Adrenal gland (tissue), 12 donors: ENCODE data around the gene NRDE2. TPM values are rescaled to one million over a fixed set of nuclear protein-coding genes. Genes with fewer than 3 reads are reported as not detected.

Source experiments
- DNase-seq, 7 donors: peaks; one replicate each; pipeline ENCODE4 v3.0.0-alpha.2; 2019 to 2020
- H3K27ac ChIP-seq, 5 donors: fragments of 200-600 bp; sonication (generic) in 4 of 5; 1 replicate in 3 of 5; 2 replicates in 2 of 5; pipeline versions ENCODE4 v1.5.1 to v1.8.0; 2016 to 2020; ENCODE audit warnings: mild to moderate bottlenecking in 1 of 5
- H3K27me3 ChIP-seq: fragments of 200-600 bp; 2 replicates; pipeline ENCODE4 v1.8.0; 2021
- H3K36me3 ChIP-seq, 2 donors: fragments of 200-600 bp; replicated peaks in 1 of 2; 1 replicate in 1 of 2; 2 replicates in 1 of 2; pipeline versions ENCODE4 v1.5.1 to v1.8.0; 2018 to 2022
- H3K4me1 ChIP-seq, 2 donors: fragments of 200-600 bp; replicated peaks in 1 of 2; 1 replicate in 1 of 2; 2 replicates in 1 of 2; pipeline versions ENCODE4 v1.5.1 to v1.8.0; 2018 to 2021
- H3K4me3 ChIP-seq, 4 donors: fragments of 200-600 bp; sonication (generic) in 3 of 4; one replicate each; pipeline ENCODE4 v1.5.1; 2016 to 2018
- H3K9me3 ChIP-seq, 3 donors: fragments of 200-600 bp; sonication (generic) in 1 of 3; replicated peaks in 1 of 3; 1 replicate in 2 of 3; 2 replicates in 1 of 3; pipeline versions ENCODE4 v1.5.1 to v1.8.0; 2016 to 2021
- POLR2A ChIP-seq, 2 donors: fragments of 450-650 bp; IDR thresholded peaks; one replicate each; pipeline ENCODE4 v1.6.1; 2017; ENCODE audit warnings: antibody characterized with exemption in 2 of 2, mild to moderate bottlenecking in 2 of 2, moderate library complexity in 1 of 2
- WGBS, 4 donors: extraction: QIAGEN DNeasy Blood & Tissue Kit in 2 of 4; methylation state at CpG; one replicate each; pipeline versions ENCODE4 v1.1.5 to v1.1.7; 2013 to 2017; 5-methylcytosine and 5-hydroxymethylcytosine counted together
- intact Hi-C, 2 donors: fragments of 100-400 bp; cut with DNase I; formaldehyde crosslinking; loops; one replicate each; pipeline versions ENCODE4 v1.14.1 to v1.15.0; 2022 to 2023
- polyA plus RNA-seq, 3 donors: library from polyadenylated mRNA; stranded (reverse); fragments of 200-250 nt in 2 of 3; fragments of 350-450 nt in 1 of 3; fragmentation: Illumina TruSeq in 1 of 3; extraction: RNeasy Lipid Tissue Mini Kit (QIAGEN cat#74804) in 1 of 3; gene quantifications; one replicate each; pipeline ENCODE4 v1.2.3, GENCODE V29; 2013 to 2014
- total RNA-seq, 9 donors: library from RNA; depleted of rRNA in 4 of 9; stranded (reverse); fragments of >200 nt in 4 of 9; fragments of 120-200 nt in 1 of 9; fragmentation: NEBNext Ultra II Directional in 1 of 9; extraction: Animal tissue kit (Norgen Biotek cat#: 25700) in 1 of 9; gene quantifications; one replicate each; pipeline versions ENCODE4 v1.1.0 to v1.2.4, GENCODE V29; 2013 to 2023
- TF ChIP-seq, protein P1 (sequence below), 6 experiments: fragments of 450-650 bp in 4 of 6; fragments of 200-600 bp in 2 of 6; sonication (generic) in 1 of 6; IDR thresholded peaks; 1 replicate in 5 of 6; 2 replicates in 1 of 6; pipeline versions ENCODE4 v1.5.1 to v1.8.0; 2016 to 2021; ENCODE audit warnings: antibody characterized with exemption in 6 of 6, mild to moderate bottlenecking in 2 of 6, moderate library complexity in 1 of 6
- donor health status: healthy with polysubstance abuse.
- donor health status: Bipolar disorder and iron deficiency.
- donor health status: DM: yes; HTN: yes; CAD: no.
- donor health status: DM: no; HTN: no; CAD: no.
- donor health status: DM: no; HTN: no; CAD: no.
- donor health status: DM: yes; HTN: yes; CAD: no.

Gene NRDE2
- total and polyA plus RNA-seq, 12 donors, result 9.2 to 25.6 (median 16.4) TPM

GRCh38 chr14:90305176-90305601 lies 26.6 kb downstream of the NRDE2 start:
- no peaks in the 10 kb centered on the region for H3K27me3 ChIP-seq
- TF ChIP-seq, protein P1, sequence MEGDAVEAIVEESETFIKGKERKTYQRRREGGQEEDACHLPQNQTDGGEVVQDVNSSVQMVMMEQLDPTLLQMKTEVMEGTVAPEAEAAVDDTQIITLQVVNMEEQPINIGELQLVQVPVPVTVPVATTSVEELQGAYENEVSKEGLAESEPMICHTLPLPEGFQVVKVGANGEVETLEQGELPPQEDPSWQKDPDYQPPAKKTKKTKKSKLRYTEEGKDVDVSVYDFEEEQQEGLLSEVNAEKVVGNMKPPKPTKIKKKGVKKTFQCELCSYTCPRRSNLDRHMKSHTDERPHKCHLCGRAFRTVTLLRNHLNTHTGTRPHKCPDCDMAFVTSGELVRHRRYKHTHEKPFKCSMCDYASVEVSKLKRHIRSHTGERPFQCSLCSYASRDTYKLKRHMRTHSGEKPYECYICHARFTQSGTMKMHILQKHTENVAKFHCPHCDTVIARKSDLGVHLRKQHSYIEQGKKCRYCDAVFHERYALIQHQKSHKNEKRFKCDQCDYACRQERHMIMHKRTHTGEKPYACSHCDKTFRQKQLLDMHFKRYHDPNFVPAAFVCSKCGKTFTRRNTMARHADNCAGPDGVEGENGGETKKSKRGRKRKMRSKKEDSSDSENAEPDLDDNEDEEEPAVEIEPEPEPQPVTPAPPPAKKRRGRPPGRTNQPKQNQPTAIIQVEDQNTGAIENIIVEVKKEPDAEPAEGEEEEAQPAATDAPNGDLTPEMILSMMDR (IDR thresholded peaks at IDR 0.05), result no peak
- TF ChIP-seq POLR2A (IDR thresholded peaks at IDR 0.05), result no peak
- DNase-seq, result no peak
- no peaks in the 10 kb centered on the region for H3K9me3 ChIP-seq
- 91 to 95% (median 93%) methylated on average over 4 of the region's 4 CpGs for WGBS, 4 donors
- intact Hi-C loops, result loop anchor here in 1 of 2 donors (10.0 kb wide), 3 partner anchors 100 to 450 kb away; no protein-coding TSS in a partner anchor
- no peak overlapping the region for H3K4me3 ChIP-seq
- H3K4me1 ChIP-seq, result peaks cover 7 to 20% of the 10 kb centered on the region in 2 donors
- H3K36me3 ChIP-seq, result peaks cover 0 to 20% of the 10 kb centered on the region in 2 donors
- H3K27ac ChIP-seq, result no peak overlapping the region

DNA sequence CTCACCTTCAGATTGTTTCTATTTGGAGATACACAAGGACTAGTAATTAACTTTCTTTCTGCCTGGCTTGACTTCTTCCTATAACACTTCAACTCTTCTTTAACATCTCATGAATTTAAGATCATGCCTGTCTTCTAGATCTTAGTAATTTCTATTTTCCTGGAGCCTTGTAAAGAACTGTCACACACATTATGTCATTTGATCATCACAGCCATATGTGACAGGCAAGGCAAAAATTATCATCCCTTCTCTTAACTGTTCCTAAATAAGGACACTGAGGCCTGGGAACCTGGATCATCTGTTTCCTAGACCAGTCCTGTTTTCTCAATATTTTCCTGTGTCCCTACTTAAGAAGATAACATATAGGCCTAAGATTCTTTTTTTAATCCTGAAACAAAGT lies 27.2 kb downstream of the NRDE2 start:
- DNase-seq, result no peak
- H3K27ac ChIP-seq, result no peak overlapping the region
- H3K4me1 ChIP-seq, result peaks cover 7 to 20% of the 10 kb centered on the region in 2 donors
- no peaks in the 10 kb centered on the region for H3K27me3 ChIP-seq
- TF ChIP-seq, protein P1 (IDR thresholded peaks at IDR 0.05), result no peak
- no peak for TF ChIP-seq POLR2A (IDR thresholded peaks at IDR 0.05)
- H3K4me3 ChIP-seq, result no peak overlapping the region
- H3K36me3 ChIP-seq, result peaks cover 0 to 20% of the 10 kb centered on the region in 2 donors
- intact Hi-C loops, result loop anchor here in 1 of 2 donors (10.0 kb wide), 3 partner anchors 100 to 450 kb away; no protein-coding TSS in a partner anchor
- no peaks in the 10 kb centered on the region for H3K9me3 ChIP-seq

DNA sequence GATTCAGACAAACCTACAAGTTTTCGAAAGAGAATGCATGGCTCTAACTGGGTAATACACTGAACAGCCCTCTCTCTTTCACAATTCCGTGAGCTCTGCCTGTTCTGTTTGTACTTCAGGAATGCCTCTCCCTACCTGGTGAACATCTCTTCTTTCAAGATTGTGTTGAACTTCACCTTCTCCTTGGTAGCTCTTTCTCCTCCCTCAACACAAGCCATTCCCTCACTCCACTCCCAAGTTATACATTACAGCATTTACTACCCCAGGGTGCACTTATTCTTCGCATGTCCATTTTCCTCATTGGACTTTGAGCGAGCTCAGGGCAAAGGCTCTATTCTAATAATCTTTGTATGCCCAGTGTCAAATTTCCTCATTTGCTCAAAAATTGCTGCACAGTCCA lies 28.3 kb downstream of the NRDE2 start:
- intact Hi-C loops, result loop anchor here in 1 of 2 donors (10.0 kb wide), 3 partner anchors 101 to 451 kb away; no protein-coding TSS in a partner anchor
- WGBS, 4 donors, result 96% methylated on average over 4 of the region's 4 CpGs
- H3K27ac ChIP-seq, result no peak overlapping the region

GRCh38 chr14:90302529-90303303 lies 29.0 kb downstream of the NRDE2 start:
- 72 to 85% (median 79%) methylated on average over 10 of the region's 10 CpGs for WGBS, 4 donors
- Histone ChIP-seq H3K4me3 (no peak overlapping the region), H3K36me3 (peaks cover 0 to 26% of the 10 kb centered on the region in 2 donors), H3K9me3 (no peaks in the 10 kb centered on the region), H3K4me1 (peaks cover 7 to 20% of the 10 kb centered on the region in 2 donors), H3K27ac (peak overlapping the region in 1 of 5 donors; percentile 40), H3K27me3 (no peaks in the 10 kb centered on the region)
- intact Hi-C loops, result loop anchor here in 1 of 2 donors (10.0 kb wide), 3 partner anchors 102 to 452 kb away; no protein-coding TSS in a partner anchor
- DNase-seq, result peak in 1 of 7 donors; percentile 17
- no peak for TF ChIP-seq POLR2A (IDR thresholded peaks at IDR 0.05)
- TF ChIP-seq, protein P1 (IDR thresholded peaks at IDR 0.05), result no peak

More for the DNA sequence above, 28.3 kb downstream of the NRDE2 start:
- H3K4me3 ChIP-seq, result no peak overlapping the region
- H3K36me3 ChIP-seq, result peaks cover 0 to 19% of the 10 kb centered on the region in 2 donors
- H3K27me3 ChIP-seq, result no peaks in the 10 kb centered on the region
- no peaks in the 10 kb centered on the region for H3K9me3 ChIP-seq
- DNase-seq, result no peak
- peaks cover 7 to 20% of the 10 kb centered on the region in 2 donors for H3K4me1 ChIP-seq
- TF ChIP-seq, protein P1 (IDR thresholded peaks at IDR 0.05), result no peak
- no peak for TF ChIP-seq POLR2A (IDR thresholded peaks at IDR 0.05)
